ENCODE data around the gene BSDC1.
"Not testable (repeated sequence)": the region's sequence is repeated elsewhere in the genome, so short reads cannot be mapped to it uniquely, and the experiment has no call there.

The BSDC1 gene

GRCh38 chr1:32394141-32394889, at the start of gene BSDC1:
TSS of gene BSDC1 (minus strand) at chr1:32394441. CDS start at chr1:32394414, 27 bp downstream.
- peak; percentile 97 for DNase-seq (ENCODE audit: low read depth in 1 of 2, low spot score in 1 of 2)

GRCh38 chr1:32441467-32441866, 47.2 kb upstream of the BSDC1 start:
- DNase-seq (ENCODE audit: low read depth in 1 of 2, low spot score in 1 of 2) = not testable (repeated sequence)

GRCh38 chr1:32438777-32439176, 44.5 kb upstream of the BSDC1 start:
- not testable (repeated sequence) for DNase-seq (ENCODE audit: low read depth in 1 of 2, low spot score in 1 of 2)

- no peak for DNase-seq (ENCODE audit: low read depth in 1 of 2, low spot score in 1 of 2)
These were observed 43.9 kb upstream of the BSDC1 start for GRCh38 chr1:32438136-32438535.

- no peak for DNase-seq (ENCODE audit: low read depth in 1 of 2, low spot score in 1 of 2)
These were observed 37.6 kb upstream of the BSDC1 start for GRCh38 chr1:32431736-32432400.

- no peak for DNase-seq (ENCODE audit: low read depth in 1 of 2, low spot score in 1 of 2)
These were observed 33.2 kb upstream of the BSDC1 start for GRCh38 chr1:32427264-32427963.

- no peak for DNase-seq (ENCODE audit: low read depth in 1 of 2, low spot score in 1 of 2)
These were observed 32.4 kb upstream of the BSDC1 start for GRCh38 chr1:32426489-32427255.

- DNase-seq (ENCODE audit: low read depth in 1 of 2, low spot score in 1 of 2) = no peak
These were observed 27.5 kb upstream of the BSDC1 start for GRCh38 chr1:32421775-32422174.

GRCh38 chr1:32414186-32414886, 20.1 kb upstream of the BSDC1 start:
- DNase-seq (ENCODE audit: low read depth in 1 of 2, low spot score in 1 of 2) = no peak

- peak in 1 of 2 donors; percentile 49 for DNase-seq (ENCODE audit: low read depth in 1 of 2, low spot score in 1 of 2)
These were observed 19.4 kb upstream of the BSDC1 start for GRCh38 chr1:32413507-32414185.

- DNase-seq (ENCODE audit: low read depth in 1 of 2, low spot score in 1 of 2) = no peak
These were observed 17.0 kb upstream of the BSDC1 start for GRCh38 chr1:32411261-32411660.

GRCh38 chr1:32406629-32407111, 12.4 kb upstream of the BSDC1 start:
- no peak for DNase-seq (ENCODE audit: low read depth in 1 of 2, low spot score in 1 of 2)

- DNase-seq (ENCODE audit: low read depth in 1 of 2, low spot score in 1 of 2) = no peak
These were observed 11.6 kb upstream of the BSDC1 start for GRCh38 chr1:32405672-32406467.

GRCh38 chr1:32404946-32405345, 10.7 kb upstream of the BSDC1 start:
- no peak for DNase-seq (ENCODE audit: low read depth in 1 of 2, low spot score in 1 of 2)

GRCh38 chr1:32400876-32401631, 6.8 kb upstream of the BSDC1 start:
- peak; percentile 12 to 43 for DNase-seq (ENCODE audit: low read depth in 1 of 2, low spot score in 1 of 2)

GRCh38 chr1:32399843-32400242, 5.6 kb upstream of the BSDC1 start:
- no peak for DNase-seq (ENCODE audit: low read depth in 1 of 2, low spot score in 1 of 2)

- no peak for DNase-seq (ENCODE audit: low read depth in 1 of 2, low spot score in 1 of 2)
These were observed 4.2 kb upstream of the BSDC1 start for GRCh38 chr1:32398401-32398800.

GRCh38 chr1:32396524-32396923, 2.3 kb upstream of the BSDC1 start:
- DNase-seq (ENCODE audit: low read depth in 1 of 2, low spot score in 1 of 2) = not testable (repeated sequence)

Data from stimulated activated CD4-positive, alpha-beta T cell treated with anti-CD3 and anti-CD28 coated beads, Interleukin-15, amount 100 ng/mL, for 1 hour (primary cell).